ENCODE data around the gene KCNA5. TPM values are rescaled to one million over a fixed set of nuclear protein-coding genes. Genes with fewer than 3 reads are reported as not detected.

Gene KCNA5
- total and polyA plus RNA-seq, 2 experiments from 2014 or later = 0.31 to 0.44 TPM

GRCh38 chr12:5034603-5035002 is 9.1 kb upstream of the KCNA5 start:
- no peak for ATAC-seq
- peaks cover 10% of the 10 kb centered on the region; the same call in 1 of the 2 replicates for H3K9me2 ChIP-seq (ENCODE audit: insufficient read depth)
- H3K4me1 Mint-ChIP-seq = peaks cover 19% of the 10 kb centered on the region

More at GRCh38 chr12:5034603-5035002, 9.1 kb upstream of the KCNA5 start:
- Histone ChIP-seq H3K4me2 (no peak overlapping the region), H4K20me1 (replicated peaks; ENCODE audit: insufficient read depth) (no peaks in the 10 kb centered on the region; the same call in 1 of the 2 replicates), H2AFZ (no peak overlapping the region; the same call in 1 of the 2 replicates), H3K27me3 (ENCODE audit: insufficient read depth) (no peaks in the 10 kb centered on the region), H3F3A (replicated peaks; ENCODE audit: low read depth) (no peaks in the 10 kb centered on the region), H3K4me1 (ENCODE audit: insufficient read depth) (peaks cover 7% of the 10 kb centered on the region), H3K4me3 (no peak overlapping the region), H3K27ac (ENCODE audit: low read depth) (no peak overlapping the region), H3K36me3 (ENCODE audit: insufficient read depth) (no peaks in the 10 kb centered on the region), H3K79me2 (replicated peaks; ENCODE audit: insufficient read depth) (no peaks in the 10 kb centered on the region)
- TF ChIP-seq ZNF331 (CRISPR knock-in tag; IDR thresholded peaks at IDR 0.05; ENCODE audit: low read depth) (no peak), ZNF114 (CRISPR knock-in tag; IDR thresholded peaks at IDR 0.05) (no peak), EZH2phosphoT487 (IDR thresholded peaks at IDR 0.05; ENCODE audit: unreplicated experiment) (no peak), STAT1 (IDR thresholded peaks at IDR 0.05; ENCODE audit: unreplicated experiment) (no peak), CREB1 (CRISPR knock-in tag; IDR thresholded peaks at IDR 0.05; ENCODE audit: low read depth) (no peak), NANOG (IDR thresholded peaks at IDR 0.05; ENCODE audit: borderline replicate concordance) (no peak), POLR2AphosphoS5 (IDR thresholded peaks at IDR 0.05; ENCODE audit: low read depth) (no peak), EZH2 (IDR thresholded peaks at IDR 0.05; ENCODE audit: low read depth, unreplicated experiment) (no peak), ZNF462 (CRISPR knock-in tag; IDR thresholded peaks at IDR 0.05) (no peak), CTCF (conservative IDR thresholded peaks at IDR 0.05; ENCODE audit: low read depth in 2 of 2) (no peak), JUNB (IDR thresholded peaks at IDR 0.05; ENCODE audit: unreplicated experiment) (no peak), ETS1 (IDR thresholded peaks at IDR 0.05) (no peak), REST (IDR thresholded peaks at IDR 0.05; ENCODE audit: unreplicated experiment) (no peak)
- peaks cover 3% of the 10 kb centered on the region for H3K27me3 Mint-ChIP-seq (ENCODE audit: insufficient read depth, low read depth, poor library complexity)
- no peaks in the 10 kb centered on the region for H3K9me3 Mint-ChIP-seq
- no peaks in the 10 kb centered on the region for H3K36me3 Mint-ChIP-seq (ENCODE audit: low read depth)
- DNase-seq (ENCODE audit: low spot score) = no peak
- H3K27ac Mint-ChIP-seq = no peak overlapping the region
- no peak overlapping the region for H3K4me3 Mint-ChIP-seq

Measured in GM23338 (cell line).